ENCODE results near the gene LIMK1. TPM values are rescaled to one million over a fixed set of nuclear protein-coding genes. Genes with fewer than 3 reads are reported as not detected.

Gene LIMK1
- 10 to 100 TPM; 15.9 to 51.9 (median 33.0) TPM for total RNA-seq

DNA sequence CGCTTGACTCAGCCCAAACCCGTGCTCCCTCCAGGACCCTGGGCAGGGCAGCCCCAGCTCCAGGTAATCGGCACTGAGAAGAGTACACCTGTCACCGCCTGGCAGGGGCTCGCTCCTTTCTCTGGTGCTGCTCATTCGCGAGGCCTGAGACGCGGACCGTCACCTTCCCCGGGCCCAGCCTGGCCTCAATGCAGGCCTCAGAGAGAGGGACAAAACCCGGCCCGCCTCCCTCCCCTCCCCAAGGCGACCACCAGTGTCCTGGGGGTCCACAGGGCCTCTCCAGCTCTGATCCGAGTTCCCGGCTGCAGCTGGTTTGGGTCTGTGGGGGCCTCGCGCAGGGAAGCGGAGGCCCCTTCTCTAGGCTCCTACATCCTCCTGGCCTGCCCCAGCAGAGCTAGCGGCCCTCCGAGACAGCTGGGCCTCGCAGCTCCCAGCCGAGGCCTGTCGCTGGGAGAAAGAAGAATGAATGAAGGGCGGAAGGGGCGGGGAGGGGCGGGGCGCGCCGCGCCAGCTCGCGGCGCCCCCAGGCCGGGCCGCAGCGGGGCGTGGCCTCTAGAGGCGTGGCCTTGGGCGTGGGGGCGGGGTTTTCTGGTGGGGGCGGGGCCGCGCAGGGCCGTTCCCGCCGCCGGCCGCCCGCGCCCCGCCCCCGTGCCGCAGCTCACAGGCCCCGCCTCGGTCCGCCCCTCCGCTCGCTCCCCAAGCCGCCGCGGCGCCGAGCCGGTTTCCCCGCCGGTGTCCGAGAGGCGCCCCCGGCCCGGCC, at the start of gene LIMK1:
Gene LIMK1 (plus strand): TSS at position 688 of the 760 bp plus-strand sequence. CDS start 187 bp downstream, outside the sequence.
- H3K4me1 ChIP-seq = peaks cover 13 to 25% (median 17%) of the 10 kb centered on the region in 4 donors
- ATAC-seq (ENCODE audit: low FRiP score in 2 of 2) (peak; percentile 86 to 94), DNase-seq (peak; percentile 82 to 97)
- H3K36me3 ChIP-seq = no peaks in the 10 kb centered on the region
- H3K4me3 ChIP-seq = peak within 1 kb of the TSS; percentile 89 to 98 (median 92)
- H3K9me3 ChIP-seq = no peaks in the 10 kb centered on the region
- peak within 1 kb of the TSS; percentile 43 to 79 (median 60) for H3K27ac ChIP-seq
- H3K27me3 ChIP-seq = no peaks in the 10 kb centered on the region
- TF ChIP-seq POLR2A (IDR thresholded peaks at IDR 0.05) = no peak
- 2 to 25% methylated on average over 11 to 22 of the region's 71 CpGs for WGBS, 2 donors

DNA sequence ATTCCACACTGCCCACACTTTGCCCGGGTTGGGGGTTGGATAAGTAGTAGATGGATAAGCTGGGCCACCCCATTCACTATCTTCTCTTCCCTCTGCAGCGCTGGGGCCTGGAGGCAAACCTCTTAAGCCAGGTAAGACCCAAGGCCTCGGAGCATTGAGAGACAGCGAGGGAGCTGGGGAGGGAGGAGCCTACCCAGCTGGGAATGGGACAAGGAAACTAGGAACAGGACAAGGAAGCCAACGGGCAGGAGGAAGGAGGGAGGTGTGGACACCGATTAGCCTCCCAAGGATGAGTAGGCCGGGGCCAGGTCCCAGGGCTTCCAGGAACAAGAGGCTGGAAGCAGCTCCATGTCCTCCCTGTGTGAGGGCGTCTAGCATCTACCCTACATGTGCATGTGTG, 46.0 kb upstream of the LIMK1 start:
- Histone ChIP-seq H3K27ac (peak overlapping the region in 1 of 4 donors; percentile 32), H3K27me3 (no peaks in the 10 kb centered on the region), H3K36me3 (peaks cover 0 to 44% (median 6%) of the 10 kb centered on the region in 4 donors), H3K4me1 (peaks cover 10 to 21% (median 16%) of the 10 kb centered on the region in 4 donors), H3K4me3 (no peak overlapping the region), H3K9me3 (no peaks in the 10 kb centered on the region)
- TF ChIP-seq, protein P1, sequence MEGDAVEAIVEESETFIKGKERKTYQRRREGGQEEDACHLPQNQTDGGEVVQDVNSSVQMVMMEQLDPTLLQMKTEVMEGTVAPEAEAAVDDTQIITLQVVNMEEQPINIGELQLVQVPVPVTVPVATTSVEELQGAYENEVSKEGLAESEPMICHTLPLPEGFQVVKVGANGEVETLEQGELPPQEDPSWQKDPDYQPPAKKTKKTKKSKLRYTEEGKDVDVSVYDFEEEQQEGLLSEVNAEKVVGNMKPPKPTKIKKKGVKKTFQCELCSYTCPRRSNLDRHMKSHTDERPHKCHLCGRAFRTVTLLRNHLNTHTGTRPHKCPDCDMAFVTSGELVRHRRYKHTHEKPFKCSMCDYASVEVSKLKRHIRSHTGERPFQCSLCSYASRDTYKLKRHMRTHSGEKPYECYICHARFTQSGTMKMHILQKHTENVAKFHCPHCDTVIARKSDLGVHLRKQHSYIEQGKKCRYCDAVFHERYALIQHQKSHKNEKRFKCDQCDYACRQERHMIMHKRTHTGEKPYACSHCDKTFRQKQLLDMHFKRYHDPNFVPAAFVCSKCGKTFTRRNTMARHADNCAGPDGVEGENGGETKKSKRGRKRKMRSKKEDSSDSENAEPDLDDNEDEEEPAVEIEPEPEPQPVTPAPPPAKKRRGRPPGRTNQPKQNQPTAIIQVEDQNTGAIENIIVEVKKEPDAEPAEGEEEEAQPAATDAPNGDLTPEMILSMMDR (IDR thresholded peaks at IDR 0.05) = no peak
- TF ChIP-seq EP300 (IDR thresholded peaks at IDR 0.05) = no peak
- TF ChIP-seq POLR2AphosphoS5 (IDR thresholded peaks at IDR 0.05) = no peak
- TF ChIP-seq POLR2A (IDR thresholded peaks at IDR 0.05) = no peak
- no peak for DNase-seq
- WGBS, 2 donors = 81 to 86% methylated on average over 8 of the region's 8 CpGs
- ATAC-seq (ENCODE audit: low FRiP score in 2 of 2) = peak in 1 of 2 donors; percentile 2

DNA sequence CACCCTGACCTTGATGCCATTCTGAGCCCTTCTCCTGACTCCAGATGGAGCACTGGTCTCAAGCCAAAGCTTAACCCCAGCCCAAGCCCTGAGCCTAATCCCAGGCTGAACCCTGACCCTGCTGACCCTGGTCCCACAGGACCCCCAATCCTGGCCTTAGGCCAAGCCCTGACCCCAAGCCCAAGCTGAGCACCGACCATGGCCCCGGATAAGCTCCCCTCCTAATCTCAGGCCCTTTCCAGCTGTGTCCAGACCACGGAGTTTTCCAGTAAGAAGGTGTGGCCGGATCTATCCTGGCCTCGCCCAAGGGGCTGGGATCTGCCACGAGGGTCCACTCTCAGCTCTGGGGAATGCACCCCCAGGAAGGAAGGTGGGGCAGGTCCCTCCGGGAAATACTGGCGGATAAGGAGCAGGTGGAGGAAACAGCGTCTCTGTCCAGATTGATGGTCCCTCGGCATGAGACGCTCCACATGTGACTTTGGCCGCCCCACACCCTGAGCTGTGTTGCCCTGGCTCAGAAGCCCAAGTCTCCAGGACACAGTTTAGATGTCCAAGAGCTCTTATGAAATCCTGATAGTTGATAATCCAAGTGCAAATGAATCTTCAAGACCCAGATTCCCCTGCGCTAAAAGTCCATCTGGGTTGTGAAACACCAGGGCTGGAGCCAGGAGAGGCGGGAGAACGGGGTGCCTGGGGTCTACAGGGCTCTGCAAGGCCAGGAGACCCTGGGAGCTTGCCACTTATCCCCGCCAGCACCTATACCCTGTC, 45.2 kb upstream of the LIMK1 start:
- 75 to 89% methylated on average over 7 to 16 of the region's 16 CpGs for WGBS, 2 donors
- Histone ChIP-seq H3K36me3 (peaks cover 0 to 49% (median 6%) of the 10 kb centered on the region in 4 donors), H3K9me3 (no peaks in the 10 kb centered on the region), H3K4me1 (peaks cover 8 to 21% (median 11%) of the 10 kb centered on the region in 4 donors), H3K27me3 (no peaks in the 10 kb centered on the region), H3K27ac (peak overlapping the region in 3 of 4 donors; percentile 32 to 45 (median 35)), H3K4me3 (no peak overlapping the region)
- DNase-seq (no peak), ATAC-seq (ENCODE audit: low FRiP score in 2 of 2) (peak in 1 of 2 donors; percentile 26)
- no peak for TF ChIP-seq EP300 (IDR thresholded peaks at IDR 0.05)
- TF ChIP-seq, protein P1 (IDR thresholded peaks at IDR 0.05) = no peak
- no peak for TF ChIP-seq POLR2A (IDR thresholded peaks at IDR 0.05)
- no peak for TF ChIP-seq POLR2AphosphoS5 (IDR thresholded peaks at IDR 0.05)

DNA sequence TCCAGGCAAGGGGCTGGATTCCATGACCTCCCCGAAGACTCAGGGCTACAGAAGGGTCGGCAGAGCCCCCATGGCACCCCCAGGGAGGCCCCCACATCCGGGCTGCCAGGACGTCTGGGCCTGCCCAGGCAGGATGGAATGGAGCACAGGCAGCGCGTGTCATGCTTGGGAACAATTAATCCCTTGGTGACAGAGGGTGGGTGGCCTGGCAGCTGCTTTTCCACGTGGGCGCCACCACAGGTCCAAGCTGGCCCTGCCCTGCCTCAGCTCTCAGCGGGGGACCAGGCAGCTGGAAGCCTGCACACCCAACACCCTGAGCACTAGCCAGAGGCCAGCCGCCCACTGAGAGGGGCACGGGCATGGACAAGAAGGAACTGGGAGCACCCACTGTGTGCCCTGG, 44.3 kb upstream of the LIMK1 start:
- Histone ChIP-seq H3K27me3 (no peaks in the 10 kb centered on the region), H3K9me3 (no peaks in the 10 kb centered on the region), H3K4me1 (peaks cover 3 to 11% (median 5%) of the 10 kb centered on the region in 4 donors), H3K4me3 (no peak overlapping the region), H3K36me3 (peaks cover 0 to 53% (median 6%) of the 10 kb centered on the region in 4 donors), H3K27ac (no peak overlapping the region)
- DNase-seq (peak in 1 of 2 donors; percentile 65), ATAC-seq (ENCODE audit: low FRiP score in 2 of 2) (no peak)
- no peak for TF ChIP-seq POLR2AphosphoS5 (IDR thresholded peaks at IDR 0.05)
- TF ChIP-seq EP300 (IDR thresholded peaks at IDR 0.05) = no peak
- TF ChIP-seq, protein P1 (IDR thresholded peaks at IDR 0.05) = no peak
- no peak for TF ChIP-seq POLR2A (IDR thresholded peaks at IDR 0.05)
- 86% methylated on average over 11 of the region's 11 CpGs for WGBS, 2 donors
